ENCODE results near the gene TGFB2. TPM values are rescaled to one million over a fixed set of nuclear protein-coding genes. Genes with fewer than 3 reads are reported as not detected.

TGFB2 gene
- total RNA-seq, 1 donor: 36.3 TPM

DNA sequence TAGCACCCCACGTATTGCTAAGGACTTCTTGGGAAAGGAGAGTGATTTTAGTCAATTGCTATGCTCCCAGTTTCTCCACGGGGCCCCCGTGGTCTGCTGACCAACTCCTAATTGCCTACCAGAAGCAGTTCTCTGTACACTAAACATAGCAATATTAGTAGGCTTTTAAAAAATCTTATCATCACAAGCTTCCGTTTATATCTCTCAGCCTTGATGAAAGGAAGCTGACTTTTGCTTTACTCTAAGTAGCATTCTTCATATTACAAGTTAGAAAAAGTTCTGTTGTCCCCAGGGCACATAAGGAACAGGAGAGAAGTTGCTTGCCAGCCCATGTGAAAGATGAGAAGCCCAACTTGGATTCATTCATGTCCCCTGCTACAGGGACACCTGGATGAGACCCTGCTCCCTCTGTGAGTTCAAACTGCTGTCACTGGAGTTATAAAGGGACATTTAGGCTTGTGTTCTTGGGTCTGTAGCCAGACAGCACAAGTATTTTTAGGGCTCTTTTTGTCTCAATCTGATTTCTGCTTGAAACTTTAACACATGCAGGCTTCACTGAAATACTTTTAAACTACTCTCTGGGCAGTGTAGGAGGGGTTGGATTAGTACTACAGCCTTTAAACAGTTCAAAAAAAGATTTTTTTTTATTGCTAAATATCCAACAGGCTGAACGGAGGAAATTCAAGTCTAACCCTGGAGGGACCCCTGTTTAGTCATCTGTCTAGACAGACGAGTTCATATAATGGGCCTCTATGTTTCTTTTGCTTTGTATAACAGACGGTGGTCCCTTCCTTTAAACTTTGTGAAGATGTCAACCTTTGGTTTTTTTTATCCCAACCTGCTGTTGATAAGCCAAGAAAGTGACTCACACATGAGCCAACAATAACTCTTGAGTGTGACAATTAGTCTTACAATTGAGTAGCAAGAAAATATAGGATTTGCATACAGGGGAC, 29.5 kb downstream of the TGFB2 start:
- DNase-seq (ENCODE audit: low read depth): peak; percentile 59
- H3K4me3 ChIP-seq (ENCODE audit: low read depth, low read length): no peak overlapping the region
- TF ChIP-seq, protein P1, sequence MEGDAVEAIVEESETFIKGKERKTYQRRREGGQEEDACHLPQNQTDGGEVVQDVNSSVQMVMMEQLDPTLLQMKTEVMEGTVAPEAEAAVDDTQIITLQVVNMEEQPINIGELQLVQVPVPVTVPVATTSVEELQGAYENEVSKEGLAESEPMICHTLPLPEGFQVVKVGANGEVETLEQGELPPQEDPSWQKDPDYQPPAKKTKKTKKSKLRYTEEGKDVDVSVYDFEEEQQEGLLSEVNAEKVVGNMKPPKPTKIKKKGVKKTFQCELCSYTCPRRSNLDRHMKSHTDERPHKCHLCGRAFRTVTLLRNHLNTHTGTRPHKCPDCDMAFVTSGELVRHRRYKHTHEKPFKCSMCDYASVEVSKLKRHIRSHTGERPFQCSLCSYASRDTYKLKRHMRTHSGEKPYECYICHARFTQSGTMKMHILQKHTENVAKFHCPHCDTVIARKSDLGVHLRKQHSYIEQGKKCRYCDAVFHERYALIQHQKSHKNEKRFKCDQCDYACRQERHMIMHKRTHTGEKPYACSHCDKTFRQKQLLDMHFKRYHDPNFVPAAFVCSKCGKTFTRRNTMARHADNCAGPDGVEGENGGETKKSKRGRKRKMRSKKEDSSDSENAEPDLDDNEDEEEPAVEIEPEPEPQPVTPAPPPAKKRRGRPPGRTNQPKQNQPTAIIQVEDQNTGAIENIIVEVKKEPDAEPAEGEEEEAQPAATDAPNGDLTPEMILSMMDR (IDR thresholded peaks at IDR 0.05; ENCODE audit: insufficient read depth, low read depth, low read length): no peak

DNA sequence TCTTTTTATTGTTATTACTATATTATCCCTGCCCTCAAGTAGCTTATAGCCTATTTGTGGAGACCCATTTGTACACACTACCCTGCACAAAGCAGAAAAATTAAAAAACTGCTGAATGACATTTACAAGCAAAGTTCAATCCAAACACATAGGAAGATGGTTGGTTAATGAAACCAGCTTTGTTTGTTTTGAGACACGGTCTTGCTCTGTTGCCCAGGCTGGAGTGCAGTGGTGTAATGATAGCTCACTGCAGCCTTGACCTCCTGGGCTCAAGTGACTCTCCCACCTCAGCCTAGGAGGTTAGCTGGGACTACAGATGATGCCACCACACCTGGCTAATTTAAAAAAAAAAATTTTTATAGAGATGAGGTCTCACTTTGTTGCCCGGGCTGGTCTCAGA, 31.6 kb downstream of the TGFB2 start:
- no peak for DNase-seq (ENCODE audit: low read depth)
- peak overlapping the region; percentile 9 for H3K4me3 ChIP-seq (ENCODE audit: low read depth, low read length)
- TF ChIP-seq, protein P1 (IDR thresholded peaks at IDR 0.05; ENCODE audit: insufficient read depth, low read depth, low read length): no peak

DNA sequence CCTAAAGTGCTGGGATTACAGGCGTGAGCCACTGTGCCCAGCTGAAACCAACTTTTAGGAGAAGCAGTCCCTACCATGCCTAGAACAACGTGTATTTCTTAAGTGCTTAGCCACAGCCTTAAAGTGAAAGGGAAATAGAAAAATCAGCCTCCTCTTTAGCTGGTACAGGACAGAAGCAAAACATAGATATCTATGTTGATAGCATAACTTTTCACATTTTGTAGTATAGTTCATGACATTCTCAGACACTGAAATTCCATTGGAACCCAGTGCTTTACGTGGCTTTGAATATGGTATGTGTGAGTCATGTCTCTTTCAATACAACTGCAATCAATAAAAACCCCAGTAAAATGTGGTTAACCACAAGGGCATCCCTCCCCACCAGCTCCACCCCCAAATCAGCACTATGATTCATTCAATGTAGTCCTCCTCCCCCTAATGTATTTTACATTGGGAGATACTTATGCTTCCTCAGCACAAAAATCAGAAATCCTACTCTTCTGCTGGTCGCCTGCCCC, 32.1 kb downstream of the TGFB2 start:
- DNase-seq (ENCODE audit: low read depth): peak; percentile 99
- TF ChIP-seq, protein P1 (IDR thresholded peaks at IDR 0.05; ENCODE audit: insufficient read depth, low read depth, low read length): no peak
- peak overlapping the region; percentile 9 for H3K4me3 ChIP-seq (ENCODE audit: low read depth, low read length)

DNA sequence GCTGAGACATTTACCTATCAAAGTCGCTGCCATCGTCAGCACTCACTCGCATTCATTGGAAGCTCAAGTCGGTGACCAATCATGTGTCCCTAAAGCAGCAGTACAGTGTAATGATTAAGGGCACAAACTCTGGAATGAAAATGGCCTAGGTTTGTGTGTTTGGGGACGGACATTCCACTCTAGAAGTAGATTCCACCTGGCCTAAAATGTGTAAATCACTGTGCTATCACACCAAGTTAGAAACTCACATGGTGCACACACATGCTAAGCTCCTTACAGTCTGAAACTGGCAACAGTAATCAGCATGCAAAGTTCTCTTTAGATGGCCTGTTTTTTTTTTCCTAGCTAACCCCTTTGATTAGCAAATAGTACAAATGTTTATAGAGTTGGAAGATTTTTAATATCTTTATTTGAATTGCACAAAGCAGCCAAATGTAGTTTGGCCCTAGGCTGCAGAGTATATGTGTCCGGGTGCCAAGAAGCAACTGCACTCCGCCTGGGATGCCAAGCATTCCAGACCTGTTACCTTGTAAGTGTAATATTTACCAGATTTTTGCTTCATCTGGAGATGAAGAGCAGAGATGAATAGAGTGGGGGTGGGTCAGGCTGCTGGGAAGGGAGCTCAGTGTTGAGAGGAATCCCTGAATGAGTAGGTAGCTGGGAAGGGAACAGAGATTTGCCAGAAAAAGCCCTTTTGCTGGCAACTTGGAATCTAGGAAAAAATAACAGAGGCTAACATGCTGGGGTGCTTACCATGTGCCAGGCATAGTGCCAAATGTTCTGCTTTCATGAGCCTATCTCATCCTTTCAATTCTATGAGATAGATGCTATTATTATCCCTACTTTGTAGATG, 35.2 kb downstream of the TGFB2 start:
- TF ChIP-seq, protein P1 (IDR thresholded peaks at IDR 0.05; ENCODE audit: insufficient read depth, low read depth, low read length): no peak
- H3K4me3 ChIP-seq (ENCODE audit: low read depth, low read length): no peak overlapping the region
- DNase-seq (ENCODE audit: low read depth): peak; percentile 58

DNA sequence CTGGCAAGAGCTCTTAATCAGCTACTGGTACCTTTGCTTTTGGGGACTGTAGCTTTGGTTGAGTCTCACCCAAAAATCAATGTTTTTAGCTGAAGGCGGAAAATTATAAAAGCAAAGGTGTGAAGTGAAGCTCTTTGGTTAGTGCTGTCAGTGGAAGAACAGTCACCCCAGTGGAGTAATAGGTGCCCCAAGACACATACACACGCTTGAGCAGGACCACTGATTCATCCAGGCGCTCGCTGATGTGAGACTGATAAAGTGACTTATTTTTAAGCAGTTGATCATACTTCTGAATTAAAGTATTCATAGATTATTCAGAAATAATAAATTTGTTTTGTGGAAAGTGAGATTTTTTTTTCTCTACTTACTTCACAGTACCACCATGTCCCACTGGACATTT, 37.1 kb downstream of the TGFB2 start:
- TF ChIP-seq, protein P1 (IDR thresholded peaks at IDR 0.05; ENCODE audit: insufficient read depth, low read depth, low read length): no peak
- DNase-seq (ENCODE audit: low read depth): no peak
- no peak overlapping the region for H3K4me3 ChIP-seq (ENCODE audit: low read depth, low read length)

DNA sequence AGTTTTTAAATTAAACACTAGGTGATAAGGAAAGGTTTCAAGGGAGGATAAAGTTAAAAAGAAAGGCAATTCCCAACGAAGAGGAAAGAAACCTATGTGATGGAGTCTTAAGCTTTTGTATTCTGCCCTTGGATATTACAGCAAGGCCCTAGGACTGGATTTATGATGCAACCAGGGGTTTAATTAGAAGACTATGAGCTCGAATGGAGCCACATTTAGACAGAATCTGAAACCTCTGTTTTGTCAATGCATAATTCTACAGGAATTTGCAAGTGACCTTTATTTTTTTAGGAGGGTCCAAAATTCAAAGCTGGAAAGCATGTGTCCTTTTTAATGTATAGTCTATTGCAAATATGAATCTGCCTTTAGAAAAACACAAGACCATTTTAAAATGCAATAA, 37.9 kb downstream of the TGFB2 start:
- TF ChIP-seq, protein P1 (IDR thresholded peaks at IDR 0.05; ENCODE audit: insufficient read depth, low read depth, low read length): no peak
- H3K4me3 ChIP-seq (ENCODE audit: low read depth, low read length): no peak overlapping the region
- no peak for DNase-seq (ENCODE audit: low read depth)

All from fibroblast of villous mesenchyme (primary cell).